ENCODE data around the gene TGFBR1.

DNA sequence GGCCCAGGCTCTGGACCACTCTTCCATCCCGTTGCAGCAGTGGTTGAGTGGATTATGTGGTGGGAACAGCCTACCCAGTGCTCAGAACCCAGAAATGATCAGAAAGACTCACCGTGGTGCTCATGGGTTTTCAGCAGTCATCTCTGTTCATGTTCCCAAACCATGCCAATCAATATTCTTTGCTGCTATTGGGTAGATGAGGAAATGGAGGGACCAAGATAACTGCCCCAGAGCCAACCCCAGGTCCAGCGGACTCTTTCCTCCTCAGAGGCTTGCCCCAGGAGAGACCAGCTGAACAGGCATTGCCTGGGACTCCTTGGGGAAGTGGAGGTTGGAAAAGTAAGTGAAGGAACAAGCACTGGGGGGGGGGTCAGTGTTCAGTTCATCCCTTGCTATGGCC, 78.7 kb downstream of the TGFBR1 start:
- TF ChIP-seq, protein P1, sequence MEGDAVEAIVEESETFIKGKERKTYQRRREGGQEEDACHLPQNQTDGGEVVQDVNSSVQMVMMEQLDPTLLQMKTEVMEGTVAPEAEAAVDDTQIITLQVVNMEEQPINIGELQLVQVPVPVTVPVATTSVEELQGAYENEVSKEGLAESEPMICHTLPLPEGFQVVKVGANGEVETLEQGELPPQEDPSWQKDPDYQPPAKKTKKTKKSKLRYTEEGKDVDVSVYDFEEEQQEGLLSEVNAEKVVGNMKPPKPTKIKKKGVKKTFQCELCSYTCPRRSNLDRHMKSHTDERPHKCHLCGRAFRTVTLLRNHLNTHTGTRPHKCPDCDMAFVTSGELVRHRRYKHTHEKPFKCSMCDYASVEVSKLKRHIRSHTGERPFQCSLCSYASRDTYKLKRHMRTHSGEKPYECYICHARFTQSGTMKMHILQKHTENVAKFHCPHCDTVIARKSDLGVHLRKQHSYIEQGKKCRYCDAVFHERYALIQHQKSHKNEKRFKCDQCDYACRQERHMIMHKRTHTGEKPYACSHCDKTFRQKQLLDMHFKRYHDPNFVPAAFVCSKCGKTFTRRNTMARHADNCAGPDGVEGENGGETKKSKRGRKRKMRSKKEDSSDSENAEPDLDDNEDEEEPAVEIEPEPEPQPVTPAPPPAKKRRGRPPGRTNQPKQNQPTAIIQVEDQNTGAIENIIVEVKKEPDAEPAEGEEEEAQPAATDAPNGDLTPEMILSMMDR (IDR thresholded peaks at IDR 0.05), result no peak
- TF ChIP-seq POLR2A (IDR thresholded peaks at IDR 0.05) (no peak), POLR2AphosphoS5 (IDR thresholded peaks at IDR 0.05) (no peak)
